HEK293T (cell line): Measurements from ENCODE around the gene SUMO2.
"Not testable (repeated sequence)": the region's sequence is repeated elsewhere in the genome, so short reads cannot be mapped to it uniquely, and the experiment has no call there.

ENCODE experiments used
- BHLHE40 ChIP-seq: fragments of 450-650 bp; IDR thresholded peaks from 2 replicates; pipeline ENCODE4 v1.6.1; 2016; ENCODE audit warnings: mild to moderate bottlenecking, moderate library complexity, borderline replicate concordance
- NFRKB ChIP-seq: fragments of 450-650 bp; IDR thresholded peaks from 2 replicates; pipeline ENCODE4 v1.6.1; 2016; ENCODE audit warnings: mild to moderate bottlenecking, moderate library complexity
- SUZ12 ChIP-seq: fragments of 450-650 bp; IDR thresholded peaks from 2 replicates; pipeline ENCODE4 v1.6.1; 2016; ENCODE audit warnings: mild to moderate bottlenecking

GRCh38 chr17:75207050-75207407 is 24.3 kb upstream of the SUMO2 start:
- not testable (repeated sequence) for TF ChIP-seq BHLHE40, NFRKB, SUZ12
